Caco-2 (cell line): ENCODE measurements around the gene PCDHGA3. TPM values are rescaled to one million over a fixed set of nuclear protein-coding genes. Genes with fewer than 3 reads are reported as not detected.
A peak's percentile ranks its signal among the peaks of the same experiment; 100 is the strongest.
"Not testable (repeated sequence)": the region's sequence is repeated elsewhere in the genome, so short reads cannot be mapped to it uniquely, and the experiment has no call there.

Experiments
- BruUV-seq: library from RNA; stranded (reverse); fragments of 400-500 nt; replicated peaks from 2 replicates; lab custom pipeline; 2021; lab: Mats Ljungman, UMichigan
- CTCF ChIA-PET: fragments of 300-600 bp; sonication (Branson Sonifier 250); formaldehyde crosslinking; loops from one replicate; lab custom pipeline; 2022; ENCODE audit warnings: antibody characterized with exemption; lab: Charles Lee
- POLR2A ChIA-PET: fragments of 300-600 bp; sonication (Branson Sonifier 250); formaldehyde crosslinking; loops from one replicate; lab custom pipeline; 2022; ENCODE audit warnings: antibody characterized with exemption; lab: Charles Lee
- DNase-seq, 2 experiments: peaks; one replicate each; pipeline versions ENCODE4 v3.0.0 to v3.0.0-alpha.2; 2020 to 2022
- H3K27me3 ChIP-seq: replicated peaks from 2 replicates; pipeline ENCODE4 v1.6.0; 2011; ENCODE audit warnings: low read length; ENCODE audit not compliant: control insufficient read depth, insufficient read depth
- H3K36me3 ChIP-seq: 2 replicates; pipeline ENCODE4 v1.5.1; 2011; ENCODE audit warnings: low read length; ENCODE audit not compliant: control insufficient read depth, insufficient read depth
- H3K4me1 ChIP-seq: fragments of 250-450 bp; sonication (Bioruptor Pico); 2 replicates; pipeline ENCODE4 v1.5.1; 2020; ENCODE audit warnings: mild to moderate bottlenecking
- H3K4me3 ChIP-seq: 2 replicates; pipeline ENCODE4 v1.5.1; 2011; ENCODE audit warnings: low read depth, mild to moderate bottlenecking, control low read depth, low read length
- H3K9me3 ChIP-seq: fragments of 250-450 bp; sonication (Bioruptor Pico); 2 replicates; pipeline ENCODE4 v1.5.1; 2020; ENCODE audit warnings: mild to moderate bottlenecking, moderate library complexity
- H3K27ac Mint-ChIP-seq: one replicate; pipeline ENCODE4 v1.8.0; 2022; ENCODE audit warnings: mixed read lengths; ENCODE audit not compliant: unreplicated experiment
- H3K27me3 Mint-ChIP-seq: one replicate; pipeline ENCODE4 v1.8.0; 2022; ENCODE audit warnings: mixed read lengths; ENCODE audit not compliant: insufficient read depth, unreplicated experiment
- H3K36me3 Mint-ChIP-seq: one replicate; pipeline ENCODE4 v1.8.0; 2022; ENCODE audit warnings: mild to moderate bottlenecking, mixed read lengths; ENCODE audit not compliant: insufficient read depth, unreplicated experiment
- H3K4me1 Mint-ChIP-seq: one replicate; pipeline ENCODE4 v1.8.0; 2022; ENCODE audit warnings: low read depth, mixed read lengths; ENCODE audit not compliant: unreplicated experiment
- H3K4me3 Mint-ChIP-seq: one replicate; pipeline ENCODE4 v1.8.0; 2022; ENCODE audit warnings: mild to moderate bottlenecking, moderate library complexity, mixed read lengths; ENCODE audit not compliant: unreplicated experiment
- H3K9me3 Mint-ChIP-seq: one replicate; pipeline ENCODE4 v1.8.0; 2022; ENCODE audit warnings: mixed read lengths; ENCODE audit not compliant: unreplicated experiment
- CTCF ChIP-seq, 2 experiments: fragments of 200-600 bp in 1 of 2; IDR thresholded peaks; 1 replicate in 1 of 2; 2 replicates in 1 of 2; pipeline versions ENCODE4 v1.5.1 to v1.8.0; 2011 to 2022; ENCODE audit warnings: antibody characterized with exemption in 1 of 2, control low read depth in 1 of 2, inconsistent platforms in 1 of 2, low read depth in 1 of 2, low read length in 1 of 2, mild to moderate bottlenecking in 1 of 2, moderate library complexity in 1 of 2; ENCODE audit not compliant: insufficient read depth in 1 of 2, severe bottlenecking in 1 of 2, unreplicated experiment in 1 of 2
- intact Hi-C: fragments of 100-400 bp; cut with micrococcal nuclease; formaldehyde crosslinking; loops from one replicate; pipeline ENCODE4 v1.10.0; 2022; ENCODE audit not compliant: unreplicated experiment
- total RNA-seq: library from RNA; stranded (reverse); gene quantifications from 2 replicates; pipeline ENCODE4 v1.2.3, GENCODE V29; 2022

Gene PCDHGA3
- total RNA-seq, 1 experiment from 2014 or later: 0.11 TPM

- POLR2A ChIA-PET: no interaction called here
- H3K9me3 ChIP-seq: no peaks in the 10 kb centered on the region
- Mint-ChIP-seq H3K36me3 (no peaks in the 10 kb centered on the region), H3K4me1 (no peaks in the 10 kb centered on the region), H3K4me3 (peak overlapping the region; percentile 93), H3K27ac (peak overlapping the region; percentile 88), H3K27me3 (no peaks in the 10 kb centered on the region), H3K9me3 (no peaks in the 10 kb centered on the region)
- TF ChIP-seq CTCF (IDR thresholded peaks at IDR 0.05; ENCODE audit: insufficient read depth in 1 of 2, low read depth in 1 of 2, low read length in 1 of 2, severe bottlenecking in 1 of 2, unreplicated experiment in 1 of 2): peak; percentile 80 to 85
- DNase-seq: peak; percentile 82 to 85
- TSS peak; percentile 61 for BruUV-seq
- no peaks in the 10 kb centered on the region for H3K4me1 ChIP-seq
- H3K36me3 ChIP-seq: no peaks in the 10 kb centered on the region
- H3K27me3 ChIP-seq: no peaks in the 10 kb centered on the region
- CTCF ChIA-PET: interaction anchor here (0.9 to 1.5 kb wide), 2 partner anchors 87 to 238 kb away, joined by 3 to 4 read pairs; partner anchors contain the start of gene PCDHGA10
- peak overlapping the region; percentile 39 for H3K4me3 ChIP-seq
- intact Hi-C loops: loop anchor here (1.0 to 2.0 kb wide), 4 partner anchors 33 to 238 kb away; partner anchors contain the start of gene PCDHGB2
Measured at GRCh38 chr5:141326088-141326854, 17.4 kb upstream of the PCDHGA3 start.

- H3K4me3 Mint-ChIP-seq: no peak overlapping the region
- ChIA-PET CTCF (interaction anchor here (0.8 to 1.1 kb wide), 2 partner anchors 236 to 239 kb away, joined by 3 read pairs; no protein-coding TSS in a partner anchor), POLR2A (no interaction called here)
- intact Hi-C loops: no loop called here
- H3K36me3 ChIP-seq: no peaks in the 10 kb centered on the region
- no peaks in the 10 kb centered on the region for H3K9me3 Mint-ChIP-seq
- BruUV-seq: no TSS peak
- no peaks in the 10 kb centered on the region for H3K4me1 Mint-ChIP-seq
- H3K9me3 ChIP-seq: no peaks in the 10 kb centered on the region
- H3K27me3 Mint-ChIP-seq: no peaks in the 10 kb centered on the region
- no peaks in the 10 kb centered on the region for H3K27me3 ChIP-seq
- H3K4me3 ChIP-seq: no peak overlapping the region
- no peaks in the 10 kb centered on the region for H3K4me1 ChIP-seq
- DNase-seq: no peak
- H3K27ac Mint-ChIP-seq: no peak overlapping the region
- TF ChIP-seq CTCF (IDR thresholded peaks at IDR 0.05; ENCODE audit: insufficient read depth in 1 of 2, low read depth in 1 of 2, low read length in 1 of 2, severe bottlenecking in 1 of 2, unreplicated experiment in 1 of 2): no peak
- no peaks in the 10 kb centered on the region for H3K36me3 Mint-ChIP-seq
Measured at GRCh38 chr5:141328231-141328630, 15.4 kb upstream of the PCDHGA3 start.

- H3K4me3 Mint-ChIP-seq: no peak within 1 kb of the TSS
- peaks cover 3% of the 10 kb centered on the region; the same call in 1 of the 2 replicates for H3K9me3 ChIP-seq
- intact Hi-C loops: no loop called here
- H3K27ac Mint-ChIP-seq: no peak within 1 kb of the TSS
- POLR2A ChIA-PET: interaction anchor here (1.0 kb wide), 1 partner anchor 10 kb away, joined by 9 read pairs; the partner anchor contains the start of gene TAF7
- no TSS peak for BruUV-seq
- no peaks in the 10 kb centered on the region for H3K9me3 Mint-ChIP-seq
- H3K4me3 ChIP-seq: no peak within 1 kb of the TSS
- CTCF ChIA-PET: interaction anchor here (0.7 to 1.1 kb wide), 3 partner anchors 10 to 233 kb away, joined by 3 to 4 read pairs (median 3); partner anchors contain the start of gene TAF7
- H3K4me1 Mint-ChIP-seq: no peaks in the 10 kb centered on the region
- H3K36me3 Mint-ChIP-seq: no peaks in the 10 kb centered on the region
- H3K36me3 ChIP-seq: no peaks in the 10 kb centered on the region
- TF ChIP-seq CTCF (IDR thresholded peaks at IDR 0.05; ENCODE audit: insufficient read depth in 1 of 2, low read depth in 1 of 2, low read length in 1 of 2, severe bottlenecking in 1 of 2, unreplicated experiment in 1 of 2): peak in 1 of 2 experiments; percentile 15
- H3K27me3 ChIP-seq: no peaks in the 10 kb centered on the region
- no peak for DNase-seq
- no peaks in the 10 kb centered on the region for H3K4me1 ChIP-seq
- H3K27me3 Mint-ChIP-seq: no peaks in the 10 kb centered on the region
Measured at GRCh38 chr5:141330299-141331080, 13.1 kb upstream of the PCDHGA3 start, which contains the start of gene PCDHGA1. PCDHGA1 (plus strand) TSS chr5:141330514.

- CTCF ChIA-PET, DNase-seq, H3K4me3 Mint-ChIP-seq, H3K4me3 ChIP-seq, H3K27me3 ChIP-seq, BruUV-seq, intact Hi-C loops, H3K4me1 Mint-ChIP-seq, H3K36me3 Mint-ChIP-seq, H3K36me3 ChIP-seq, H3K9me3 ChIP-seq, H3K27ac Mint-ChIP-seq, H3K4me1 ChIP-seq, H3K9me3 Mint-ChIP-seq, POLR2A ChIA-PET, H3K27me3 Mint-ChIP-seq: not testable (repeated sequence)
Measured at GRCh38 chr5:141332571-141332970, 11.1 kb upstream of the PCDHGA3 start.
